ENCODE results near the gene VAT1. TPM values are rescaled to one million over a fixed set of nuclear protein-coding genes. Genes with fewer than 3 reads are reported as not detected.

The VAT1 gene
- total RNA-seq, 1 experiment from 2014 or later, result 262 TPM

DNA sequence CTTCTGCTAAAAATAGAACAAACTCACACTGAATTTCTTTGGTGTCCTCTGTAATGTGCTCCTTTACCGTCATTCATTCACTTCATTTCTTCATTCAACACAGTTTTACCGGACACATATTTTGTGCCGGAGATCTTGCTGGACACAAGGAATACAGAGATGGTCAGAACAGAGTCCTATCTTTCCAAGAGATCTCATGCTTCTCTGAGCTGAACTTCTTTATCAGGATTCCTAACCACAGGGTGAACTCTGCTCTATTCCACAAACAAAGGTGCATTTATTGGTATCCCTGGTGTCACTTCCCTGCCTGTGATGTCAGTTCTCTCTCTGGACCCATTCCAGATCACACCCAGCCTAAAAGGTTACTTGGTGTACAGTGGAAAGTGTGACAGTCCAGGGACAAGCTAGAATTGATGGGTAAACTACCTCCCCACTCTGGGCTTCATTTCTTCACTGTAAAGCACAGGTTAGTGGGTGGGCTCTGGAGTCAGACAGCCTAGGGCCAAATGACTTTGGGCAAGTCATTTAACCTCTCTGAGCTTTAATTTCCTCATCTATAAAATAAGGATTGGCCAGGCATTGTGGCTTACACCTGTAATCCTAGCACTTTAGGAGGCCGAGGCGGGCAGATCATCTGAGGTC lies 11.4 kb downstream of the VAT1 start:
- Histone ChIP-seq H4K8ac (replicated peaks; ENCODE audit: insufficient read length, low read depth, low read length) (no peak overlapping the region), H4K91ac (ENCODE audit: insufficient read length, low read depth, low read length) (no peak overlapping the region), H3K9me3 (ENCODE audit: control insufficient read depth, low read depth, low read length) (no peaks in the 10 kb centered on the region), H2AFZ (ENCODE audit: low read length) (no peak overlapping the region), H3K79me2 (ENCODE audit: insufficient read depth, low read length) (no peaks in the 10 kb centered on the region), H3K56ac (ENCODE audit: insufficient read length, low read depth, low read length) (no peak overlapping the region), H2AK5ac (ENCODE audit: insufficient read length, low read length) (no peak overlapping the region), H3K23ac (ENCODE audit: insufficient read length, low read depth, low read length) (no peak overlapping the region), H2BK15ac (ENCODE audit: low read depth, low read length) (no peak overlapping the region), H3K27me3 (ENCODE audit: insufficient read depth, low read length) (no peaks in the 10 kb centered on the region), H3K23me2 (ENCODE audit: insufficient read length, low read depth, low read length, poor library complexity, severe bottlenecking) (no peaks in the 10 kb centered on the region), H4K20me1 (ENCODE audit: control insufficient read depth, insufficient read depth, insufficient read length) (no peaks in the 10 kb centered on the region), H2BK12ac (ENCODE audit: insufficient read length, low read depth, low read length) (no peak overlapping the region), H3K27ac (ENCODE audit: insufficient read length, low read depth, low read length) (no peak overlapping the region), H3K18ac (ENCODE audit: insufficient read length, low read depth, low read length) (no peak overlapping the region), H4K5ac (ENCODE audit: insufficient read length, low read depth, low read length) (no peak overlapping the region), H3K4ac (ENCODE audit: low read depth, low read length) (no peak overlapping the region), H3T11ph (ENCODE audit: low read length) (no peak overlapping the region), H3K4me2 (ENCODE audit: insufficient read depth, insufficient read length, low read length) (no peak overlapping the region), H2BK20ac (ENCODE audit: low read depth, low read length, poor library complexity, severe bottlenecking) (no peak overlapping the region), H3K4me1 (ENCODE audit: insufficient read depth, low read length) (no peaks in the 10 kb centered on the region), H3K79me1 (ENCODE audit: insufficient read depth, low read depth, low read length, poor library complexity, severe bottlenecking) (no peaks in the 10 kb centered on the region), H3K14ac (ENCODE audit: insufficient read depth, low read length) (no peak overlapping the region), H2BK120ac (ENCODE audit: low read depth, low read length, poor library complexity, severe bottlenecking) (no peak overlapping the region), H3K9ac (ENCODE audit: extremely low read depth, insufficient read length, low read length) (no peak overlapping the region), H2BK5ac (ENCODE audit: insufficient read length, low read length) (no peak overlapping the region)
- DNase-seq, result no peak
- TF ChIP-seq, protein P1, sequence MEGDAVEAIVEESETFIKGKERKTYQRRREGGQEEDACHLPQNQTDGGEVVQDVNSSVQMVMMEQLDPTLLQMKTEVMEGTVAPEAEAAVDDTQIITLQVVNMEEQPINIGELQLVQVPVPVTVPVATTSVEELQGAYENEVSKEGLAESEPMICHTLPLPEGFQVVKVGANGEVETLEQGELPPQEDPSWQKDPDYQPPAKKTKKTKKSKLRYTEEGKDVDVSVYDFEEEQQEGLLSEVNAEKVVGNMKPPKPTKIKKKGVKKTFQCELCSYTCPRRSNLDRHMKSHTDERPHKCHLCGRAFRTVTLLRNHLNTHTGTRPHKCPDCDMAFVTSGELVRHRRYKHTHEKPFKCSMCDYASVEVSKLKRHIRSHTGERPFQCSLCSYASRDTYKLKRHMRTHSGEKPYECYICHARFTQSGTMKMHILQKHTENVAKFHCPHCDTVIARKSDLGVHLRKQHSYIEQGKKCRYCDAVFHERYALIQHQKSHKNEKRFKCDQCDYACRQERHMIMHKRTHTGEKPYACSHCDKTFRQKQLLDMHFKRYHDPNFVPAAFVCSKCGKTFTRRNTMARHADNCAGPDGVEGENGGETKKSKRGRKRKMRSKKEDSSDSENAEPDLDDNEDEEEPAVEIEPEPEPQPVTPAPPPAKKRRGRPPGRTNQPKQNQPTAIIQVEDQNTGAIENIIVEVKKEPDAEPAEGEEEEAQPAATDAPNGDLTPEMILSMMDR (conservative IDR thresholded peaks at IDR 0.05), result no peak
- Mint-ChIP-seq H3K36me3 (ENCODE audit: insufficient read depth in 1 of 3, low read depth in 3 of 3) (peaks cover 0 to 17% (median 11%) of the 10 kb centered on the region in 3 experiments; a peak in 6 of 7 replicates), H3K27me3 (ENCODE audit: low read depth) (no peaks in the 10 kb centered on the region), H3K4me3 (no peak overlapping the region), H3K4me1 (peaks cover 24 to 39% of the 10 kb centered on the region in 2 experiments), H3K9me3 (no peaks in the 10 kb centered on the region), H3K27ac (no peak overlapping the region)
- no CpG with 5 or more reads among the region's 5 CpGs for WGBS (ENCODE audit: extremely low coverage, insufficient read length, low lambda C conversion rate)

Measured in H9 (cell line).